GM23248 (cell line): Measurements from ENCODE around the gene OR2J1. TPM values are rescaled to one million over a fixed set of nuclear protein-coding genes. Genes with fewer than 3 reads are reported as not detected.

ENCODE experiments used
- DNase-seq: peaks from one replicate; pipeline ENCODE4 v3.0.0-alpha.2; 2015
- H2AFZ ChIP-seq: fragments of 200-600 bp; sonication (generic); 2 replicates; pipeline ENCODE4 v1.6.1; 2016; ENCODE audit warnings: antibody characterized with exemption
- H3F3A ChIP-seq: fragments of 200-600 bp; sonication (generic); 2 replicates; pipeline ENCODE4 v1.6.1; 2016; ENCODE audit warnings: mild to moderate bottlenecking, antibody characterized with exemption, mixed run types; ENCODE audit not compliant: insufficient read depth
- H3K27ac ChIP-seq: fragments of 200-600 bp; sonication (generic); 2 replicates; pipeline ENCODE4 v1.5.1; 2016; ENCODE audit warnings: mild to moderate bottlenecking
- H3K27me3 ChIP-seq: fragments of 200-600 bp; sonication (generic); replicated peaks from 2 replicates; pipeline ENCODE4 v1.6.1; 2016; ENCODE audit warnings: mild to moderate bottlenecking; ENCODE audit not compliant: insufficient read depth
- H3K36me3 ChIP-seq: fragments of 200-600 bp; sonication (generic); 2 replicates; pipeline ENCODE4 v1.6.1; 2016; ENCODE audit warnings: low read depth, mild to moderate bottlenecking
- H3K4me1 ChIP-seq: fragments of 200-600 bp; sonication (generic); 2 replicates; pipeline ENCODE4 v1.6.1; 2016; ENCODE audit warnings: mild to moderate bottlenecking; ENCODE audit not compliant: insufficient read depth
- H3K4me2 ChIP-seq: fragments of 200-600 bp; sonication (generic); one replicate; pipeline ENCODE4 v1.6.1; 2016; ENCODE audit warnings: mild to moderate bottlenecking; ENCODE audit not compliant: unreplicated experiment
- H3K4me3 ChIP-seq: fragments of 200-600 bp; sonication (generic); 2 replicates; pipeline ENCODE4 v1.5.1; 2016; ENCODE audit warnings: mild to moderate bottlenecking
- H3K79me2 ChIP-seq: fragments of 200-600 bp; sonication (generic); 2 replicates; pipeline ENCODE4 v1.6.1; 2016; ENCODE audit warnings: mild to moderate bottlenecking; ENCODE audit not compliant: insufficient read depth
- H3K9ac ChIP-seq: fragments of 200-600 bp; sonication (generic); 2 replicates; pipeline ENCODE4 v1.6.1; 2016; ENCODE audit warnings: mild to moderate bottlenecking
- H3K9me2 ChIP-seq: fragments of 200-600 bp; sonication (generic); 2 replicates; pipeline ENCODE4 v1.6.1; 2016; ENCODE audit warnings: mixed run types, mild to moderate bottlenecking, moderate library complexity; ENCODE audit not compliant: insufficient read depth
- H3K9me3 ChIP-seq: fragments of 200-600 bp; sonication (generic); one replicate; pipeline ENCODE4 v1.6.1; 2017; ENCODE audit warnings: low read depth
- H4K20me1 ChIP-seq: fragments of 200-600 bp; sonication (generic); 2 replicates; pipeline ENCODE4 v1.6.0; 2016; ENCODE audit not compliant: insufficient read depth
- EZH2 ChIP-seq: fragments of 200-600 bp; sonication (generic); IDR thresholded peaks from 2 replicates; pipeline ENCODE4 v1.6.1; 2018; ENCODE audit warnings: antibody characterized with exemption, mild to moderate bottlenecking; ENCODE audit not compliant: insufficient read depth, poor library complexity, severe bottlenecking
- EZH2phosphoT487 ChIP-seq: fragments of 200-600 bp; sonication (generic); IDR thresholded peaks from 2 replicates; pipeline ENCODE4 v1.6.1; 2018; ENCODE audit warnings: antibody characterized with exemption, moderate library complexity, mild to moderate bottlenecking, low read depth; ENCODE audit not compliant: insufficient read depth
- WGBS, 2 experiments: methylation state at CpG; one replicate each; pipeline ENCODE4 v1.1.6; 2015 to 2017; ENCODE audit warnings: low lambda C conversion rate in 2 of 2, low coverage in 1 of 2; ENCODE audit errors: missing lambda C conversion rate in 2 of 2; 5-methylcytosine and 5-hydroxymethylcytosine counted together
- in situ Hi-C: fragments of 300-500 bp; cut with MboI; formaldehyde crosslinking; loops from 2 replicates; pipeline ENCODE4 v1.15.0; 2020
- polyA plus RNA-seq: library from polyadenylated mRNA; unstranded; fragments of >200 nt; fragmentation: Nextera tagmentation; extraction: Ambion mirVana; gene quantifications from 2 replicates; pipeline ENCODE4 v1.2.1, GENCODE V29; 2016
- total RNA-seq: library from RNA; depleted of rRNA; stranded (reverse); fragments of >200 nt; shearing (Covaris generic); gene quantifications from 2 replicates; pipeline ENCODE4 v1.2.3, GENCODE V29; 2014; rRNA removed

OR2J1 gene
- not detected in 2 replicates for total RNA-seq
- polyA plus RNA-seq: not detected in 2 replicates

DNA sequence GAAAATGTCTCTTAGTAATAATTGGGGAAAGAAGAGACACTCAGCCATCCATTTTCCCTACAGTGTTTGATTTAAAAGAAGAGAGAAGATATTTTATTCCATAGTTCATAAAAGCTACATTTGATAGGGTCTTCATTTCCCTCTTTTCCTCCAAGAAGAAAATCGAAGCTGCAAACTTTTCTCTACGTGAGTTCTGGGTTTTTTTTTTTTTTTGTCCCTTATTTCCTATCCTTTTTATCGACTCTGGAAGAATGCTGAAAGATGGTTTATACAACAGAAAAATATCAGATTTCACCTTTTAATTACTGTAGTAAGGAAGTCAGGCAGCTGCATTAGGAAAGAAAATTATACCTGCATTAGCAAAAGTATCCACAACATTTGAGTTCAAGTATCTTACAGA lies at the start of gene OR2J1:
TSS of gene OR2J1 (plus strand) at position 301 of the 400 bp plus-strand sequence. CDS start 1,453 bp downstream, outside the sequence.
- TF ChIP-seq EZH2phosphoT487: no peak
- no peak for TF ChIP-seq EZH2
- H3K4me1 ChIP-seq: no peaks in the 10 kb centered on the region
- no peak within 1 kb of the TSS for H3K27ac ChIP-seq
- DNase-seq: no peak
- no peak within 1 kb of the TSS for H3K4me3 ChIP-seq
- in situ Hi-C loops: no loop called here
- 8 to 9% methylated on average over 3 of the region's 3 CpGs for WGBS, 2 experiments
- H2AFZ ChIP-seq: no peak within 1 kb of the TSS
- H3K27me3 ChIP-seq: no peaks in the 10 kb centered on the region
- H4K20me1 ChIP-seq: no peaks in the 10 kb centered on the region
- no peaks in the 10 kb centered on the region for H3F3A ChIP-seq
- no peak within 1 kb of the TSS for H3K4me2 ChIP-seq
- no peak within 1 kb of the TSS for H3K9ac ChIP-seq
- H3K79me2 ChIP-seq: no peaks in the 10 kb centered on the region
- no peaks in the 10 kb centered on the region for H3K9me2 ChIP-seq
- H3K9me3 ChIP-seq: no peaks in the 10 kb centered on the region
- H3K36me3 ChIP-seq: no peaks in the 10 kb centered on the region

DNA sequence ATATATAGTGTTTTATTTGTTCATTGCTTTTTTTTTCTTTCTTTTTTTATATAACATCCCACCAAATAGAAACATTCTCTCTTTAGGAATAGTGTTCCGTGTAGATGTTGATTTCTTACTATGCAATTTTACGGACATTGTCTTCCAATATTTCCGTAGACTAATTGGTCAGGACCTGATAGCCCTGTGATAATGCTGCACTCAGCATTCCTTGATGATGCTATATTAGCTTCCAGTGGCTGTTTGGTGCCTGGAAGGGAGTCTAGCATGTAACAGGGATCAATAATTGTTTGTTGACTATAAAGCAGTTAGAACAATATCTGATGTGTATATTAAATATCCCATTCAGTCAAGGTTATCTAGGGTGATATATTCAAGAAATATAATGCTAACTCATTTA lies 47.6 kb upstream of the OR2J1 start:
- Histone ChIP-seq H3K4me1 (no peaks in the 10 kb centered on the region), H3K9ac (no peak overlapping the region), H3K9me3 (no peaks in the 10 kb centered on the region), H3K9me2 (no peaks in the 10 kb centered on the region; the same call in 1 of the 2 replicates), H3K4me2 (no peak overlapping the region), H4K20me1 (no peaks in the 10 kb centered on the region), H3K36me3 (no peaks in the 10 kb centered on the region), H3K79me2 (no peaks in the 10 kb centered on the region), H3K27ac (no peak overlapping the region), H3K27me3 (no peaks in the 10 kb centered on the region), H3K4me3 (no peak overlapping the region), H3F3A (no peaks in the 10 kb centered on the region), H2AFZ (no peak overlapping the region)
- in situ Hi-C loops: no loop called here
- no peak for TF ChIP-seq EZH2
- no peak for TF ChIP-seq EZH2phosphoT487
- no peak for DNase-seq
- WGBS, 2 experiments: 35 to 38% methylated on average over 3 of the region's 3 CpGs

DNA sequence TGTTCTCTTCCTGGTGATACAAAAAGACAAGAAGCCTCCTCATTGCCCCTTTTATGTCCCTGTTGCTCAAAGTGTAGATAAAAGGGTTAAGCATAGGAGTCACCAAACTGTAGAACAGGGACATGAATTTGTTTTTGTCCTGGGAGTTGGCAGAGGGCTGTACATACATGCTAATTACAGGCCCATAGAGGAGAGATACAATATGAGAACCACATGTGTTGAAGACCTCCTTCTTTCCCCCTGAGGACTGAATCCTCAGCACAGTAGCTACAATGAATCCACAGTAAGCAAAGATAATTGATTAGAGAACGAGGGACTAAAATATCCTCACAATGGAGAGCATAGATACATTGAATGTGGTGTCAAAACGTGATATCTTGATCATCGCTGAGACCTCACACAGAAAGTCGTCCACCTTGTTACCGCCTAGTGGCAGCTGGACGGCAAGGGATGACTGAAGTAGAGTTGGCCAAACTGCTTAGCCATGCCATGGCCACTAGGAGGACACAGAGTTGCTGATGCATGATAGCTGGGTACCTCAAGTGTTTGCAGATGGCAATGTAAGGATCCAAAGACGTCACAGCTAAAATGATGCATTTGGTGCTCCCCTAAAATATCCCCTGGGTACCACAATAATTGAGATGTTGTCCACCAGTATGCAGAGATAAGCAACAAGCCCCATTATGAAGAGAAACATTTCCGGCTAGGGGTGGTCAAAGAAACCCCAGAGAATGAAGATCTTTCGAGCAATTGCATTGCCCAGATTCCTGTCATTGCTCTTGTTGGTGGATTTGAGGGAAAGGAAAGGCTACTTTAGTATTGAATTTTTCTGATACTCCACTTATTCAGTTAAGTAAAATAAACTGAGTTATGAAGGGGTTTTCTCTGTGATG lies 27.2 kb upstream of the OR2J1 start:
- H3F3A ChIP-seq: no peaks in the 10 kb centered on the region
- H3K36me3 ChIP-seq: no peaks in the 10 kb centered on the region
- H2AFZ ChIP-seq: no peak overlapping the region
- peaks cover 3% of the 10 kb centered on the region for H3K9me3 ChIP-seq
- TF ChIP-seq EZH2 (no peak), EZH2phosphoT487 (no peak)
- H3K4me1 ChIP-seq: no peaks in the 10 kb centered on the region
- H4K20me1 ChIP-seq: no peaks in the 10 kb centered on the region
- no peak overlapping the region for H3K4me3 ChIP-seq
- H3K9ac ChIP-seq: no peak overlapping the region
- H3K79me2 ChIP-seq: no peaks in the 10 kb centered on the region
- peak; percentile 55 for DNase-seq
- 18% methylated on average over 9 of the region's 9 CpGs for WGBS, 2 experiments
- no peak overlapping the region for H3K4me2 ChIP-seq
- H3K27ac ChIP-seq: no peak overlapping the region
- H3K27me3 ChIP-seq: no peaks in the 10 kb centered on the region
- H3K9me2 ChIP-seq: no peaks in the 10 kb centered on the region
- in situ Hi-C loops: no loop called here

DNA sequence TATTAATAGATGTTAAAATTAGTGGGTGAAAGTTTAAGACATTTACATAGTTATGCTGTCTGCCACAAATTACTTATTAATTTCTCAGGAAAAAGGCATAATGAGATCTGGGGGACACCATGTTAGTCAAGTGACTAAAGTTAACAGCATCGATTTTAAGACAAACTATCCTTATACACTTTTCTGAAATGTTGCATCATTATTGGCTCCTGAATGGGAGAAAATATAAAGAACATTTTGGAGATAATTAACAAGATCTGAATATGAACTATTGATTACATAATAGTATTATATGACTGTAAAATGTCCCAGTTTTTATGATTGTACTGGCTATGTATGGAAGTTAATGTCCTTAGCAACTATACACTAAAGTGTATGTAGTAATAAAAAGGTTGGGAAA lies 20.1 kb upstream of the OR2J1 start:
- Histone ChIP-seq H2AFZ (no peak overlapping the region), H3K9me3 (no peaks in the 10 kb centered on the region), H3K27ac (no peak overlapping the region), H3K9ac (no peak overlapping the region), H3K9me2 (no peaks in the 10 kb centered on the region), H3K4me2 (no peak overlapping the region), H4K20me1 (no peaks in the 10 kb centered on the region), H3K4me3 (no peak overlapping the region), H3K27me3 (no peaks in the 10 kb centered on the region), H3K4me1 (no peaks in the 10 kb centered on the region), H3F3A (no peaks in the 10 kb centered on the region), H3K36me3 (no peaks in the 10 kb centered on the region), H3K79me2 (no peaks in the 10 kb centered on the region)
- 23 to 25% methylated on average over 1 of the region's 1 CpG for WGBS, 2 experiments
- no peak for DNase-seq
- in situ Hi-C loops: no loop called here
- TF ChIP-seq EZH2phosphoT487 (no peak), EZH2 (no peak)
